VCaP (cell line): ENCODE results near the gene HIVEP1.
A peak's percentile ranks its signal among the peaks of the same experiment; 100 is the strongest.

Source experiments
- H3K27ac ChIP-seq: fragments of 450-650 bp; 2 replicates; pipeline ENCODE4 v1.5.1; 2017
- TF ChIP-seq, protein P1 (sequence below): fragments of 450-650 bp; conservative IDR thresholded peaks from 2 replicates; pipeline ENCODE4 v1.5.1; 2017; ENCODE audit warnings: mild to moderate bottlenecking, moderate library complexity

Gene HIVEP1

DNA sequence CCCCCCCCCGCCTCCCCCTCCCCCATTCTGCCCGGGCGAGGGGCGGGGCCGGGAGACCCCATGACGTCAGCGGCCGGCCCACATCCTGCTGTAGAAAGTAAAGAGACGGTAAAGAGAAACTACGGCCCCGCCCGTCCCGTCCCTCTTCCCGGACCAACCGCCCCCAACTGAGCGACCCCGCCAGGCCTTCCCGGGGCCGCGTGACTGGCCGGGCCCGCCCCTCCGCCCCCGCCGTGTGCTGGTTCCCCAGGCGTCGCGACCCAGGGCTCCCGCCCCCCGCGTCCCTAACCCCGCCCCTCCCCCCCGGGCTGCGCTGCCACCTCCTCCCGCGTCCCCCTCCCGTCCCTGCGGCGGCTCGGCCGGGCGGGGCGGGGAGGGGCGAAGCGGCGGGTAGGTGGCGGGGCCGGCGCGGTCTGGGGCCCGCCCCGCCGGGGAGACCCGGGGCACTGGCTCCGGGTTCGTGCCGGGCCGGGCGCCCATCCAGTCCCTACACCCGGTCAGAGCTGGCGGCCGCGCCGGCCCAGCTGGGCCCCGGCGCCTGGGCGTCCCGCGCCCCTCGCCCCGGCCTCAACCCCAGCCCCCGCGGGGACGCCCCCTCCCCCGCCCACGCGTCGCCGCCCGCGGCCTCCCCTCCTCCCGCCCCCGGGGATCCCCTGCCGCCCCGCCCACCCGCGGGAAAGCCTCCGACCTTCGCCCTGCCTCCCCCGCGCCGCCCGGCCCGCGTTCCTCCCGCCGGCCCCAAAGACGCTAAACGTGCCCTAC is 655 bp upstream of the HIVEP1 start:
- TF ChIP-seq, protein P1, sequence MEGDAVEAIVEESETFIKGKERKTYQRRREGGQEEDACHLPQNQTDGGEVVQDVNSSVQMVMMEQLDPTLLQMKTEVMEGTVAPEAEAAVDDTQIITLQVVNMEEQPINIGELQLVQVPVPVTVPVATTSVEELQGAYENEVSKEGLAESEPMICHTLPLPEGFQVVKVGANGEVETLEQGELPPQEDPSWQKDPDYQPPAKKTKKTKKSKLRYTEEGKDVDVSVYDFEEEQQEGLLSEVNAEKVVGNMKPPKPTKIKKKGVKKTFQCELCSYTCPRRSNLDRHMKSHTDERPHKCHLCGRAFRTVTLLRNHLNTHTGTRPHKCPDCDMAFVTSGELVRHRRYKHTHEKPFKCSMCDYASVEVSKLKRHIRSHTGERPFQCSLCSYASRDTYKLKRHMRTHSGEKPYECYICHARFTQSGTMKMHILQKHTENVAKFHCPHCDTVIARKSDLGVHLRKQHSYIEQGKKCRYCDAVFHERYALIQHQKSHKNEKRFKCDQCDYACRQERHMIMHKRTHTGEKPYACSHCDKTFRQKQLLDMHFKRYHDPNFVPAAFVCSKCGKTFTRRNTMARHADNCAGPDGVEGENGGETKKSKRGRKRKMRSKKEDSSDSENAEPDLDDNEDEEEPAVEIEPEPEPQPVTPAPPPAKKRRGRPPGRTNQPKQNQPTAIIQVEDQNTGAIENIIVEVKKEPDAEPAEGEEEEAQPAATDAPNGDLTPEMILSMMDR, result no peak
- H3K27ac ChIP-seq, result peak overlapping the region; percentile 62

DNA sequence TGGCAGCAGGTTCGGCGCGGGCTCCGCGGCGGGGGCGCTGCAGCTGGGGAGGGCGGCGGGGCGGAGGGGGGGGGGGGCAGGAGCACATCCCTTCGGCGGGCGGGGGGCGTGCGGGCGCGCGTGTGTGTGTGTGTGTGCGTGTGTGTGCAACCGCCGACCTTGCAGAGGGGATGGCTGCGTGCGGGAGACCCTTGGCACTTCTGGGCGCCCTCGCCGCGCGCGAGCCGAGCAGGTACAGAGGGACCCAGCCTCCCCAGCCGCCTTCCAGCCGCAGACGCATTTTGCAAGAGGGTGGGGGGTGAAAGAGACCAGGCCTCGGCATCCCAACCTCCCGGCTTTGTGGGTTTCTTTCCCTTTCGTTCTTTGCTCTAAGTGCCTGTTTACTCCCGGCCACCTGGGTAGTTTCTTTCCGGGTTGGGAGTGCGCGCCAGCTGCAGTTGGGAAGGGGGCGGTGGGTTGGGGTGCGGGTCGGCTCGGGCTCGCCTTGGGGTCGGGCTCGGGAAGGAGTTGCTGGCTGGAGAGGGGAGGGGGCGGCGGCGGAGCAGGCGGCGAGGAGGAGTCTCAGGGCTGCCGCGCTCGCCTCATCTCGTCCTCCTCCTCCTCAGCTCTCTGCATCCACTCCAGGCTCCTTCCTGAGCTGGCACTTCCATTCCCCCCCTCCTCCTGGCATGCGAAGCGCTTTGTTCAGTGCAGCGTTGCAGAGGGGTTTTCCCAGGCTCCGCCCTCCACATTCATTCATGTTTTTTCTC is 620 bp downstream of the HIVEP1 start:
- TF ChIP-seq, protein P1, result no peak
- peak overlapping the region; percentile 62 for H3K27ac ChIP-seq

DNA sequence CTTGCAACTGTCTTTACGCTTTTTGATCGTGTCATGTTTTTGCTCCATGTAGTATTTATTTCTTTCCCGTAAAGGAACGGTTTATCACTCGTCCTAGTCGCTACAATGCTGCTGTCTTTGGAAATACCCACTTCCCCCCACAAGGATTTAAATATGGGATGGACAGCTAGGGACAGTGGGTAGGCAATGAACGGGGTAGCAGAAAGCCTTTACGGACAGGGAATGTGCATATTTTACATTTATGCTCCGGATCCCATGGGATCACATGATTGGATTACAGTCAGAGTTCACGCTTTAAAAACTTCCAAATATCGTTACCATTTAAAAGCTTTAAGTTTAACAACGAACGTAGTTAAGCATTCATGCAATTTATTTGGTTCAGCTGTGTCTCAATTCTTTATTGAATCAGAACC is 1.2 kb downstream of the HIVEP1 start:
- TF ChIP-seq, protein P1, result no peak
- H3K27ac ChIP-seq, result peak overlapping the region; percentile 62

DNA sequence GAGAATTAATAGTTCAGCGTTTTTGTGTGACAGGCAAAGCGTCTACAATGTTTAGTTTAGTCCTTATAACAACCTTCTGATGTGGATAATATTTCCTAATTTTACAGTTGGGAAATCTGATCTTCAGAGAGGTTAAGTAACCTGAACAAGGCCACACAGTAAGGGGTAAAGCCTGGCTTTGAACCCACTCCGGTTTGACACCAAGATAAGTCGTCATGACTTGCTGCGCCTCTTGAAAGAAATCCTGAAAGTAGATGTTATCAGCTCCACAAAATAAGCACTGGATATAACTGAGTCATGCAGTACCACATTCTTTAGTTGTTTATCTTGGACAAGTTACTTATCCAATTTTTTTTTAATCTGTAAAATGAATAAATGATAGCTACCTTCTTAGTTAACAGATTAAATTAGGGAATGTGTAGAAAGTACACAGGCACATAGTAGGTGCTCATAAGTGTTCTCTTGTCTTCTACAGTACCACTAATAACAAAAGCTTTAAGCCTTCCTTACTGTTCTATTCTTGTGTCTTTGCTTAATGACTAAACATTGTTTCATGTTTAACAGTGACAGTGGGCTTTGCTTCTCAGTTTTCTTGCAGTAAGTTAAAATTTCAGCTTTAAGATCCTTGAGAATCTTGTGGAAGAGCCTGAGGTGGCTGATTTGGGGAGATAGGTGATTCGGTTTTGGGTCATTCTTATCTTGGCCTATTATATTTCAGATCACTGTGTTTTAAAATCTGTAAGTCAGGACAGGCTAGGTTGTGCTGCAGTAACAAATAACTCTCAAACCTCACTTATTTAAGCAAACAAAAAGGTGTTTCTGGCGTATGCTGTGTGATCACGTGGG is 2.1 kb downstream of the HIVEP1 start:
- no peak overlapping the region for H3K27ac ChIP-seq
- TF ChIP-seq, protein P1, result no peak

DNA sequence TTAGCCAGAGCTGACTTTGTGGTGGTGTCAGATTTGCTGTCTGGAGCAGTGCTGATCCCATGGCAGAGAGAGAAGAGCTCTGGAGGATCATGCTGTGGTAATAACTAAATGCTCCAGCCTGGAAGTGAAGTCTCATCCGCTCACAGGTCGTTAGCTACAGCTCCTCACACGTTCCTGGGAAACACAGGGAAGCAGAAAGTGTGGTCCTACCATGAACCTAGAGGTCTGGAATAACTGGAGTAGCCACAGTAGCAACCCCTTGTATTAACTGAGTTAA is 2.7 kb downstream of the HIVEP1 start:
- TF ChIP-seq, protein P1, result no peak
- H3K27ac ChIP-seq, result no peak overlapping the region

DNA sequence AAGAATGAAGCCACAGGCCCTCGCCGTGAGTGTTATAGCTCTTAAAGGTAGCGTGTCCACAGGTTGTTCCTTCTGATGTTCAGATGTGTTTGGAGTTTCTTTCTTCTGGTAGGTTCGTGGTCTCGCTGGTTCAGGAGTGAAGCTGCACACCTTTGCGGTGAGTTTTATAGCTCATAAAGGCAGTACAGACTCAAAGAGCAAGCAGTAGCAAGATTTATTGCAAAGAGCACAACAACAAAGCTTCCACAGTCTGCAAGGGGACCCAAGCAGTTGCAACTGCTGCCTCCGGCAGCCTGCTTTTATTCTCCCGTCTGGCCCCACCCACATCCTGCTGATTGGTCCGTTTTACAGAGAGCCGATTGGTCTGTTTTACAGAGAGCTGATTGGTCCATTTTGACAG is 5.2 kb downstream of the HIVEP1 start:
- TF ChIP-seq, protein P1, result no peak
- H3K27ac ChIP-seq, result no peak overlapping the region

DNA sequence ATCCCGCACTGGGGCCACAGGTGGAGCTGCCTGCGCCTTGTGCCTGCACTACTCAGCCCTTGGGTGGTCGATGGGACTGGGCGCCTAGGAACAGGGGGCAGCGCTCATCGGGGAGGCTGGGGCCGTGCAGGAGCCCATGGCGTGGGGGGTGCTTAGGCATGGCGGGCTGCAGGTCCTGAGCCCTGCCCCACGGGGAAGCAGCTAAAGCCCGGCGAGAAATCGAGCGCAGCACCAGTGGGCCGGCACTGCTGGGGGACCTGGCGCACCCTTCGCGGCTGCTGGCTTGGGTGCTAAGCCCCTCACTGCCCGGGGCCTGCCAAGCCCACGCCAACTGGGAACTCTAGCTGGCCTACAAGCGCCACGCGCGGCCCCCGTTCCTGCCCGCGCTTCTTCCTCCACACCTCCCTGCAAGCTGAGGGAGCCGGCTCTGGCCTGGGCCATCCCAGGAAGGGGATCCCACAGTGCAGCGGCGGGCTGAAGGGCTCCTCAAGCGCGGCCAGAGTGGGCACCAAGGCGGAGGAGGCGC is 5.8 kb downstream of the HIVEP1 start:
- H3K27ac ChIP-seq, result no peak overlapping the region
- TF ChIP-seq, protein P1, result no peak
